HEK293 (cell line): ENCODE results near the gene SPART.

Experiments
- CTCF ChIA-PET: fragments of 350-600 bp; formaldehyde crosslinking; extraction: SDS; loops from one replicate; lab custom pipeline; 2021; ENCODE audit warnings: antibody characterized with exemption; lab: Yijun Ruan, JAX
- POLR2A ChIA-PET: fragments of 300-600 bp; formaldehyde crosslinking; extraction: SDS; loops from one replicate; lab custom pipeline; 2020; ENCODE audit warnings: antibody characterized with exemption, inconsistent platforms; lab: Yijun Ruan, JAX
- H3K27ac ChIP-seq: fragments of 200-500 bp; sonication (Bioruptor generic); 2 replicates; pipeline ENCODE4 v1.5.1; 2014; ENCODE audit warnings: low read depth, low read length, control low read depth, inconsistent platforms; ENCODE audit errors: extremely low read depth
- H3K36me3 ChIP-seq, 2 experiments: fragments of 200-500 bp in 1 of 2; sonication (Bioruptor generic) in 1 of 2; 1 replicate in 1 of 2; 2 replicates in 1 of 2; pipeline ENCODE4 v1.5.1; 2014 to 2017; ENCODE audit warnings: inconsistent platforms in 2 of 2, low read length in 2 of 2; ENCODE audit not compliant: control insufficient read depth in 2 of 2, insufficient read depth in 1 of 2
- H3K4me1 ChIP-seq: fragments of 200-500 bp; sonication (Bioruptor generic); 2 replicates; pipeline ENCODE4 v1.5.1; 2014; ENCODE audit warnings: mild to moderate bottlenecking, low read length, inconsistent platforms; ENCODE audit not compliant: control insufficient read depth, insufficient read depth
- H3K4me3 ChIP-seq: 2 replicates; pipeline ENCODE4 v1.5.1; 2011; ENCODE audit warnings: low read depth, mild to moderate bottlenecking, control low read depth, low read length, moderate library complexity
- H3K9me3 ChIP-seq: fragments of 200-500 bp; sonication (Bioruptor generic); 2 replicates; pipeline ENCODE4 v1.5.1; 2014; ENCODE audit warnings: low read depth, low read length, inconsistent platforms; ENCODE audit not compliant: control insufficient read depth, insufficient read depth
- SCRT2 ChIP-seq: fragments of 450-650 bp; formaldehyde crosslinking; IDR thresholded peaks from 2 replicates; pipeline ENCODE4 v1.5.1; 2016; ENCODE audit warnings: missing biosample characterization, missing genetic modification characterization
- ZBTB20 ChIP-seq: fragments of 450-650 bp; formaldehyde crosslinking; IDR thresholded peaks from 2 replicates; pipeline ENCODE4 v1.5.1; 2016; ENCODE audit warnings: missing biosample characterization, missing genetic modification characterization
- ZBTB8A ChIP-seq: fragments of 450-650 bp; formaldehyde crosslinking; IDR thresholded peaks from 2 replicates; pipeline ENCODE4 v1.5.1; 2016; ENCODE audit warnings: missing biosample characterization, missing genetic modification characterization
- ZNF10 ChIP-seq: fragments of 450-650 bp; formaldehyde crosslinking; IDR thresholded peaks from 2 replicates; pipeline ENCODE4 v1.5.1; 2017; ENCODE audit warnings: missing biosample characterization, missing genetic modification characterization
- ZNF138 ChIP-seq: fragments of 450-650 bp; formaldehyde crosslinking; IDR thresholded peaks from 2 replicates; pipeline ENCODE4 v1.5.1; 2016; ENCODE audit warnings: missing biosample characterization, missing genetic modification characterization, borderline replicate concordance
- ZNF140 ChIP-seq: fragments of 450-650 bp; formaldehyde crosslinking; IDR thresholded peaks from 2 replicates; pipeline ENCODE4 v1.5.1; 2016; ENCODE audit warnings: missing biosample characterization, missing genetic modification characterization
- ZNF211 ChIP-seq: fragments of 450-650 bp; formaldehyde crosslinking; IDR thresholded peaks from 2 replicates; pipeline ENCODE4 v1.5.1; 2016; ENCODE audit warnings: low read depth, missing biosample characterization, missing genetic modification characterization
- ZNF239 ChIP-seq: fragments of 450-650 bp; formaldehyde crosslinking; IDR thresholded peaks from 2 replicates; pipeline ENCODE4 v1.5.1; 2016; ENCODE audit warnings: missing biosample characterization, missing genetic modification characterization
- ZNF26 ChIP-seq: fragments of 450-650 bp; formaldehyde crosslinking; IDR thresholded peaks from 2 replicates; pipeline ENCODE4 v1.5.1; 2016; ENCODE audit warnings: missing biosample characterization, missing genetic modification characterization
- ZNF354C ChIP-seq: fragments of 450-650 bp; formaldehyde crosslinking; IDR thresholded peaks from 2 replicates; pipeline ENCODE4 v1.5.1; 2016; ENCODE audit warnings: missing biosample characterization, missing genetic modification characterization, low read depth, borderline replicate concordance
- ZNF391 ChIP-seq: fragments of 450-650 bp; formaldehyde crosslinking; IDR thresholded peaks from 2 replicates; pipeline ENCODE4 v1.5.1; 2016; ENCODE audit warnings: low read depth, missing biosample characterization, missing genetic modification characterization, borderline replicate concordance
- ZNF664 ChIP-seq: fragments of 450-650 bp; formaldehyde crosslinking; IDR thresholded peaks from 2 replicates; pipeline ENCODE4 v1.5.1; 2016; ENCODE audit warnings: missing biosample characterization, missing genetic modification characterization
- TF ChIP-seq, protein P1 (sequence below): fragments of 450-650 bp; formaldehyde crosslinking; conservative IDR thresholded peaks from 2 replicates; pipeline ENCODE4 v1.5.1; 2016; ENCODE audit warnings: low read depth, missing biosample characterization, missing genetic modification characterization
- TF ChIP-seq, protein P2 (sequence below): fragments of 450-650 bp; formaldehyde crosslinking; IDR thresholded peaks from 2 replicates; pipeline ENCODE4 v1.5.0; 2017; ENCODE audit warnings: missing biosample characterization, missing genetic modification characterization, borderline replicate concordance
- TF ChIP-seq, protein P3 (sequence below): fragments of 450-650 bp; formaldehyde crosslinking; IDR thresholded peaks from 2 replicates; pipeline ENCODE4 v1.5.1; 2016; ENCODE audit warnings: missing biosample characterization, missing genetic modification characterization
- TF ChIP-seq, protein P4 (sequence below): fragments of 450-650 bp; formaldehyde crosslinking; IDR thresholded peaks from 2 replicates; pipeline ENCODE4 v1.5.1; 2016; ENCODE audit warnings: missing biosample characterization, missing genetic modification characterization
- TF ChIP-seq, protein P5 (sequence below): fragments of 450-650 bp; formaldehyde crosslinking; IDR thresholded peaks from 2 replicates; pipeline ENCODE4 v1.5.1; 2016; ENCODE audit warnings: missing biosample characterization, missing genetic modification characterization
- TF ChIP-seq, protein P6 (sequence below): fragments of 450-650 bp; formaldehyde crosslinking; IDR thresholded peaks from 2 replicates; pipeline ENCODE4 v1.5.1; 2016; ENCODE audit warnings: missing biosample characterization, missing genetic modification characterization, low read depth

SPART gene

GRCh38 chr13:36328821-36329220, 17.4 kb downstream of the SPART start (continued):
- TF ChIP-seq, protein P1, sequence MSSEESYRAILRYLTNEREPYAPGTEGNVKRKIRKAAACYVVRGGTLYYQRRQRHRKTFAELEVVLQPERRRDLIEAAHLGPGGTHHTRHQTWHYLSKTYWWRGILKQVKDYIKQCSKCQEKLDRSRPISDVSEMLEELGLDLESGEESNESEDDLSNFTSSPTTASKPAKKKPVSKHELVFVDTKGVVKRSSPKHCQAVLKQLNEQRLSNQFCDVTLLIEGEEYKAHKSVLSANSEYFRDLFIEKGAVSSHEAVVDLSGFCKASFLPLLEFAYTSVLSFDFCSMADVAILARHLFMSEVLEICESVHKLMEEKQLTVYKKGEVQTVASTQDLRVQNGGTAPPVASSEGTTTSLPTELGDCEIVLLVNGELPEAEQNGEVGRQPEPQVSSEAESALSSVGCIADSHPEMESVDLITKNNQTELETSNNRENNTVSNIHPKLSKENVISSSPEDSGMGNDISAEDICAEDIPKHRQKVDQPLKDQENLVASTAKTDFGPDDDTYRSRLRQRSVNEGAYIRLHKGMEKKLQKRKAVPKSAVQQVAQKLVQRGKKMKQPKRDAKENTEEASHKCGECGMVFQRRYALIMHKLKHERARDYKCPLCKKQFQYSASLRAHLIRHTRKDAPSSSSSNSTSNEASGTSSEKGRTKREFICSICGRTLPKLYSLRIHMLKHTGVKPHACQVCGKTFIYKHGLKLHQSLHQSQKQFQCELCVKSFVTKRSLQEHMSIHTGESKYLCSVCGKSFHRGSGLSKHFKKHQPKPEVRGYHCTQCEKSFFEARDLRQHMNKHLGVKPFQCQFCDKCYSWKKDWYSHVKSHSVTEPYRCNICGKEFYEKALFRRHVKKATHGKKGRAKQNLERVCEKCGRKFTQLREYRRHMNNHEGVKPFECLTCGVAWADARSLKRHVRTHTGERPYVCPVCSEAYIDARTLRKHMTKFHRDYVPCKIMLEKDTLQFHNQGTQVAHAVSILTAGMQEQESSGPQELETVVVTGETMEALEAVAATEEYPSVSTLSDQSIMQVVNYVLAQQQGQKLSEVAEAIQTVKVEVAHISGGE (tag by site-specific recombination) = no peak
- TF ChIP-seq ZNF664 (tag by site-specific recombination) (no peak), ZNF239 (tag by site-specific recombination) (no peak)

DNA sequence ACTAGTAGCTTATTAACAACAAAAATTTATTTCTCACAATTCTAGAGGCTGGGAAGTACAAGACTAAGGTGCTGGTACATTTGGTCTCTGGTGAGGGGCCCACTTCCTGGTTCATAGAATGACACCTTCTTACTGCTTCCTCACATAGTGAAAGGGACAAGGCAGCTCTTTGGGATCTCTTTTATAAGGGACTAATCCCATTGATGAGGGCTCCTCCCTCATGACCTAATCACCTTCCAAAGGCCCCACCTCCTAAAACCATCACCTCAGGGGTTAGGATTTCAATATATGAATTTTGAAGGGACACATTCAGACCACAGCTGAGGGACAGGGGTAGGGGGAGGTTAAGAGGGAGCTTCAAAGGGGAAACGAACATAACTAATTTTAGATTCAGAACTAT, 20.3 kb downstream of the SPART start:
- Histone ChIP-seq H3K36me3 (peaks cover 27 to 75% of the 10 kb centered on the region in 2 experiments), H3K4me3 (no peak overlapping the region), H3K27ac (no peak overlapping the region), H3K9me3 (no peaks in the 10 kb centered on the region), H3K4me1 (no peaks in the 10 kb centered on the region)
- POLR2A ChIA-PET = interaction anchor here (0.9 kb wide), 1 partner anchor 354 kb away, joined by 4 read pairs; no protein-coding TSS in a partner anchor
- CTCF ChIA-PET = interaction anchor here (0.6 kb wide), 1 partner anchor 14 kb away, joined by 5 read pairs; no protein-coding TSS in a partner anchor
- TF ChIP-seq ZBTB8A (tag by site-specific recombination) = no peak
- TF ChIP-seq, protein P2, sequence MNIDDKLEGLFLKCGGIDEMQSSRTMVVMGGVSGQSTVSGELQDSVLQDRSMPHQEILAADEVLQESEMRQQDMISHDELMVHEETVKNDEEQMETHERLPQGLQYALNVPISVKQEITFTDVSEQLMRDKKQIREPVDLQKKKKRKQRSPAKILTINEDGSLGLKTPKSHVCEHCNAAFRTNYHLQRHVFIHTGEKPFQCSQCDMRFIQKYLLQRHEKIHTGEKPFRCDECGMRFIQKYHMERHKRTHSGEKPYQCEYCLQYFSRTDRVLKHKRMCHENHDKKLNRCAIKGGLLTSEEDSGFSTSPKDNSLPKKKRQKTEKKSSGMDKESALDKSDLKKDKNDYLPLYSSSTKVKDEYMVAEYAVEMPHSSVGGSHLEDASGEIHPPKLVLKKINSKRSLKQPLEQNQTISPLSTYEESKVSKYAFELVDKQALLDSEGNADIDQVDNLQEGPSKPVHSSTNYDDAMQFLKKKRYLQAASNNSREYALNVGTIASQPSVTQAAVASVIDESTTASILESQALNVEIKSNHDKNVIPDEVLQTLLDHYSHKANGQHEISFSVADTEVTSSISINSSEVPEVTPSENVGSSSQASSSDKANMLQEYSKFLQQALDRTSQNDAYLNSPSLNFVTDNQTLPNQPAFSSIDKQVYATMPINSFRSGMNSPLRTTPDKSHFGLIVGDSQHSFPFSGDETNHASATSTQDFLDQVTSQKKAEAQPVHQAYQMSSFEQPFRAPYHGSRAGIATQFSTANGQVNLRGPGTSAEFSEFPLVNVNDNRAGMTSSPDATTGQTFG (tag by site-specific recombination) = no peak
- TF ChIP-seq ZNF138 (tag by site-specific recombination) = no peak
- no peak for TF ChIP-seq SCRT2
- TF ChIP-seq, protein P3, sequence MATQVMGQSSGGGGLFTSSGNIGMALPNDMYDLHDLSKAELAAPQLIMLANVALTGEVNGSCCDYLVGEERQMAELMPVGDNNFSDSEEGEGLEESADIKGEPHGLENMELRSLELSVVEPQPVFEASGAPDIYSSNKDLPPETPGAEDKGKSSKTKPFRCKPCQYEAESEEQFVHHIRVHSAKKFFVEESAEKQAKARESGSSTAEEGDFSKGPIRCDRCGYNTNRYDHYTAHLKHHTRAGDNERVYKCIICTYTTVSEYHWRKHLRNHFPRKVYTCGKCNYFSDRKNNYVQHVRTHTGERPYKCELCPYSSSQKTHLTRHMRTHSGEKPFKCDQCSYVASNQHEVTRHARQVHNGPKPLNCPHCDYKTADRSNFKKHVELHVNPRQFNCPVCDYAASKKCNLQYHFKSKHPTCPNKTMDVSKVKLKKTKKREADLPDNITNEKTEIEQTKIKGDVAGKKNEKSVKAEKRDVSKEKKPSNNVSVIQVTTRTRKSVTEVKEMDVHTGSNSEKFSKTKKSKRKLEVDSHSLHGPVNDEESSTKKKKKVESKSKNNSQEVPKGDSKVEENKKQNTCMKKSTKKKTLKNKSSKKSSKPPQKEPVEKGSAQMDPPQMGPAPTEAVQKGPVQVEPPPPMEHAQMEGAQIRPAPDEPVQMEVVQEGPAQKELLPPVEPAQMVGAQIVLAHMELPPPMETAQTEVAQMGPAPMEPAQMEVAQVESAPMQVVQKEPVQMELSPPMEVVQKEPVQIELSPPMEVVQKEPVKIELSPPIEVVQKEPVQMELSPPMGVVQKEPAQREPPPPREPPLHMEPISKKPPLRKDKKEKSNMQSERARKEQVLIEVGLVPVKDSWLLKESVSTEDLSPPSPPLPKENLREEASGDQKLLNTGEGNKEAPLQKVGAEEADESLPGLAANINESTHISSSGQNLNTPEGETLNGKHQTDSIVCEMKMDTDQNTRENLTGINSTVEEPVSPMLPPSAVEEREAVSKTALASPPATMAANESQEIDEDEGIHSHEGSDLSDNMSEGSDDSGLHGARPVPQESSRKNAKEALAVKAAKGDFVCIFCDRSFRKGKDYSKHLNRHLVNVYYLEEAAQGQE (tag by site-specific recombination) = no peak
- TF ChIP-seq ZBTB20 (tag by site-specific recombination) = no peak
- TF ChIP-seq, protein P4, sequence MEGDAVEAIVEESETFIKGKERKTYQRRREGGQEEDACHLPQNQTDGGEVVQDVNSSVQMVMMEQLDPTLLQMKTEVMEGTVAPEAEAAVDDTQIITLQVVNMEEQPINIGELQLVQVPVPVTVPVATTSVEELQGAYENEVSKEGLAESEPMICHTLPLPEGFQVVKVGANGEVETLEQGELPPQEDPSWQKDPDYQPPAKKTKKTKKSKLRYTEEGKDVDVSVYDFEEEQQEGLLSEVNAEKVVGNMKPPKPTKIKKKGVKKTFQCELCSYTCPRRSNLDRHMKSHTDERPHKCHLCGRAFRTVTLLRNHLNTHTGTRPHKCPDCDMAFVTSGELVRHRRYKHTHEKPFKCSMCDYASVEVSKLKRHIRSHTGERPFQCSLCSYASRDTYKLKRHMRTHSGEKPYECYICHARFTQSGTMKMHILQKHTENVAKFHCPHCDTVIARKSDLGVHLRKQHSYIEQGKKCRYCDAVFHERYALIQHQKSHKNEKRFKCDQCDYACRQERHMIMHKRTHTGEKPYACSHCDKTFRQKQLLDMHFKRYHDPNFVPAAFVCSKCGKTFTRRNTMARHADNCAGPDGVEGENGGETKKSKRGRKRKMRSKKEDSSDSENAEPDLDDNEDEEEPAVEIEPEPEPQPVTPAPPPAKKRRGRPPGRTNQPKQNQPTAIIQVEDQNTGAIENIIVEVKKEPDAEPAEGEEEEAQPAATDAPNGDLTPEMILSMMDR (tag by site-specific recombination) = no peak
- TF ChIP-seq, protein P5, sequence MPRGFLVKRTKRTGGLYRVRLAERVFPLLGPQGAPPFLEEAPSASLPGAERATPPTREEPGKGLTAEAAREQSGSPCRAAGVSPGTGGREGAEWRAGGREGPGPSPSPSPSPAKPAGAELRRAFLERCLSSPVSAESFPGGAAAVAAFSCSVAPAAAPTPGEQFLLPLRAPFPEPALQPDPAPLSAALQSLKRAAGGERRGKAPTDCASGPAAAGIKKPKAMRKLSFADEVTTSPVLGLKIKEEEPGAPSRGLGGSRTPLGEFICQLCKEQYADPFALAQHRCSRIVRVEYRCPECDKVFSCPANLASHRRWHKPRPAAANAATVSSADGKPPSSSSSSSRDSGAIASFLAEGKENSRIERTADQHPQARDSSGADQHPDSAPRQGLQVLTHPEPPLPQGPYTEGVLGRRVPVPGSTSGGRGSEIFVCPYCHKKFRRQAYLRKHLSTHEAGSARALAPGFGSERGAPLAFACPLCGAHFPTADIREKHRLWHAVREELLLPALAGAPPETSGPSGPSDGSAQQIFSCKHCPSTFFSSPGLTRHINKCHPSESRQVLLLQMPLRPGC (tag by site-specific recombination) = no peak
- no peak for TF ChIP-seq ZNF211
- TF ChIP-seq ZNF391 (tag by site-specific recombination) = no peak
- no peak for TF ChIP-seq ZNF354C (tag by site-specific recombination)
- TF ChIP-seq ZNF26 (tag by site-specific recombination) = no peak
- no peak for TF ChIP-seq ZNF140 (tag by site-specific recombination)
- TF ChIP-seq, protein P6, sequence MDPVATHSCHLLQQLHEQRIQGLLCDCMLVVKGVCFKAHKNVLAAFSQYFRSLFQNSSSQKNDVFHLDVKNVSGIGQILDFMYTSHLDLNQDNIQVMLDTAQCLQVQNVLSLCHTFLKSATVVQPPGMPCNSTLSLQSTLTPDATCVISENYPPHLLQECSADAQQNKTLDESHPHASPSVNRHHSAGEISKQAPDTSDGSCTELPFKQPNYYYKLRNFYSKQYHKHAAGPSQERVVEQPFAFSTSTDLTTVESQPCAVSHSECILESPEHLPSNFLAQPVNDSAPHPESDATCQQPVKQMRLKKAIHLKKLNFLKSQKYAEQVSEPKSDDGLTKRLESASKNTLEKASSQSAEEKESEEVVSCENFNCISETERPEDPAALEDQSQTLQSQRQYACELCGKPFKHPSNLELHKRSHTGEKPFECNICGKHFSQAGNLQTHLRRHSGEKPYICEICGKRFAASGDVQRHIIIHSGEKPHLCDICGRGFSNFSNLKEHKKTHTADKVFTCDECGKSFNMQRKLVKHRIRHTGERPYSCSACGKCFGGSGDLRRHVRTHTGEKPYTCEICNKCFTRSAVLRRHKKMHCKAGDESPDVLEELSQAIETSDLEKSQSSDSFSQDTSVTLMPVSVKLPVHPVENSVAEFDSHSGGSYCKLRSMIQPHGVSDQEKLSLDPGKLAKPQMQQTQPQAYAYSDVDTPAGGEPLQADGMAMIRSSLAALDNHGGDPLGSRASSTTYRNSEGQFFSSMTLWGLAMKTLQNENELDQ (tag by site-specific recombination) = no peak
- TF ChIP-seq ZNF10 (tag by site-specific recombination) = no peak
